Tibial nerve (tissue), 4 donors: ENCODE results near the gene BAIAP2. TPM values are rescaled to one million over a fixed set of nuclear protein-coding genes. Genes with fewer than 3 reads are reported as not detected.
A peak's percentile ranks its signal among the peaks of the same experiment; 100 is the strongest.

Experiments used
- DNase-seq, 2 donors: peaks; one replicate each; pipeline ENCODE4 v3.0.0-alpha.2; 2019; ENCODE audit warnings: low spot score in 2 of 2
- H3K27ac ChIP-seq, 4 donors: fragments of 200-600 bp; sonication (generic) in 3 of 4; one replicate each; pipeline ENCODE4 v1.5.1; 2017 to 2019; ENCODE audit warnings: mild to moderate bottlenecking in 1 of 4
- H3K27me3 ChIP-seq, 2 donors: fragments of 200-600 bp; sonication (generic) in 1 of 2; one replicate each; pipeline versions ENCODE4 v1.5.1 to v1.6.0; 2017 to 2019
- H3K36me3 ChIP-seq, 3 donors: fragments of 200-600 bp; sonication (generic); one replicate each; pipeline ENCODE4 v1.5.1; 2018 to 2019
- H3K4me1 ChIP-seq, 4 donors: fragments of 200-600 bp; sonication (generic) in 3 of 4; one replicate each; pipeline ENCODE4 v1.5.1; 2017 to 2019
- H3K4me3 ChIP-seq, 4 donors: fragments of 200-600 bp; sonication (generic) in 3 of 4; one replicate each; pipeline ENCODE4 v1.5.1; 2017 to 2019; ENCODE audit warnings: mild to moderate bottlenecking in 1 of 4, moderate library complexity in 1 of 4
- H3K9me3 ChIP-seq, 4 donors: fragments of 200-600 bp; sonication (generic) in 3 of 4; one replicate each; pipeline ENCODE4 v1.5.1; 2017 to 2019
- CTCF ChIP-seq, 5 experiments: fragments of 200-600 bp in 3 of 5; fragments of 450-650 bp in 2 of 5; sonication (generic) in 3 of 5; IDR thresholded peaks; one replicate each; pipeline ENCODE4 v1.5.1; 2016 to 2019; ENCODE audit warnings: antibody characterized with exemption in 5 of 5, mild to moderate bottlenecking in 3 of 5, moderate library complexity in 2 of 5
- EP300 ChIP-seq, 2 donors: sonication (generic); formaldehyde crosslinking; IDR thresholded peaks; one replicate each; pipeline ENCODE4 v1.6.1; 2017; ENCODE audit warnings: antibody characterized with exemption in 2 of 2, mild to moderate bottlenecking in 1 of 2
- POLR2A ChIP-seq, 2 donors: fragments of 450-650 bp; IDR thresholded peaks; one replicate each; pipeline ENCODE4 v1.6.1; 2017; ENCODE audit warnings: antibody characterized with exemption in 2 of 2, mild to moderate bottlenecking in 2 of 2, moderate library complexity in 2 of 2
- WGBS, 2 donors: methylation state at CpG; one replicate each; pipeline ENCODE4 v1.1.5; 2018; 5-methylcytosine and 5-hydroxymethylcytosine counted together
- total RNA-seq, 4 donors: library from RNA; depleted of rRNA; stranded (reverse); fragments of >200 nt; gene quantifications; one replicate each; pipeline ENCODE4 v1.1.0, GENCODE V29; 2016

The BAIAP2 gene
- total RNA-seq, 4 donors from 2014 or later = 49.5 to 81.2 (median 66.9) TPM

- Histone ChIP-seq H3K27ac (no peak overlapping the region), H3K27me3 (no peaks in the 10 kb centered on the region), H3K36me3 (peaks cover 0 to 80% (median 5%) of the 10 kb centered on the region in 3 donors), H3K4me3 (no peak overlapping the region), H3K9me3 (no peaks in the 10 kb centered on the region), H3K4me1 (peaks cover 0 to 26% (median 10%) of the 10 kb centered on the region in 4 donors)
- DNase-seq = no peak
- 84 to 88% methylated on average over 15 to 17 of the region's 17 CpGs for WGBS, 2 donors
- TF ChIP-seq POLR2A (IDR thresholded peaks at IDR 0.05) (no peak), EP300 (IDR thresholded peaks at IDR 0.05) (no peak), CTCF (IDR thresholded peaks at IDR 0.05) (no peak)
Observed at GRCh38 chr17:81102869-81103268, 67.9 kb downstream of the BAIAP2 start.

DNA sequence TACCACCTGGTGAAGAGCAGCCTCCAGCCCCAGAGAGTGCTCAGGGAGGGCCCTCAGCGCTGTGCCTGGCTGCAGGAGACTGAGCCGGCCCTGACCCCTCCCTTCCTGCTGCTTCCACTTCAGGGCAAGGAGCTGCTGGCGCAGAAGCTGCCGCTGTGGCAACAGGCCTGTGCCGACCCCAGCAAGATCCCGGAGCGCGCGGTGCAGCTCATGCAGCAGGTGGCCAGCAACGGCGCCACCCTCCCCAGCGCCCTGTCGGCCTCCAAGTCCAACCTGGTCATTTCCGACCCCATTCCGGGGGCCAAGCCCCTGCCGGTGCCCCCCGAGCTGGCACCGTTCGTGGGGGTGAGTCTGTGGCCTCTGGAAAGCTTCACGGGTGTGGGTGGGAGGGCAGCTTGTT, 68.4 kb downstream of the BAIAP2 start:
- DNase-seq = no peak
- Histone ChIP-seq H3K27ac (no peak overlapping the region), H3K27me3 (no peaks in the 10 kb centered on the region), H3K9me3 (no peaks in the 10 kb centered on the region), H3K4me1 (peaks cover 0 to 21% (median 5%) of the 10 kb centered on the region in 4 donors), H3K36me3 (peaks cover 0 to 85% (median 5%) of the 10 kb centered on the region in 3 donors), H3K4me3 (no peak overlapping the region)
- TF ChIP-seq CTCF (IDR thresholded peaks at IDR 0.05) = no peak
- no peak for TF ChIP-seq POLR2A (IDR thresholded peaks at IDR 0.05)
- TF ChIP-seq EP300 (IDR thresholded peaks at IDR 0.05) = no peak
- WGBS, 2 donors = 88 to 89% methylated on average over 5 to 8 of the region's 20 CpGs

DNA sequence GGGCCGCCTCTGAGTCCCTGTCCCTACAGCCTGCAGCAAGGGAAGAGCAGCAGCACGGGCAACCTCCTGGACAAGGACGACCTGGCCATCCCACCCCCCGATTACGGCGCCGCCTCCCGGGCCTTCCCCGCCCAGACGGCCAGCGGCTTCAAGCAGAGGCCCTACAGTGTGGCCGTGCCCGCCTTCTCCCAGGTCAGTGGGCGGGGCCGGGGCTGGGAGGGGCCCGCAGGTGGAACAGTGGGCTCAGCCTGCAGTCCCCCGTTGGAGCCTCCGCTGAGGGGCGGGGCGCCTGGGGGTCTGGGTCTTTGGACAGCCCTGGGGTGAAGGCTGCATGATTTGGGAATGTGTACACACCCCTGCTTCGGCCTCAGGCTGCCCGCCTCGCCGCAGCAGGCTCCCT, 71.8 kb downstream of the BAIAP2 start:
- Histone ChIP-seq H3K4me3 (no peak overlapping the region), H3K9me3 (no peaks in the 10 kb centered on the region), H3K4me1 (peaks cover 0 to 23% (median 3%) of the 10 kb centered on the region in 4 donors), H3K36me3 (peaks cover 0 to 92% (median 5%) of the 10 kb centered on the region in 3 donors), H3K27me3 (no peaks in the 10 kb centered on the region), H3K27ac (peak overlapping the region in 1 of 4 donors; percentile 26)
- no peak for DNase-seq
- 86 to 93% methylated on average over 6 to 12 of the region's 24 CpGs for WGBS, 2 donors
- TF ChIP-seq CTCF (IDR thresholded peaks at IDR 0.05) (no peak), POLR2A (IDR thresholded peaks at IDR 0.05) (no peak), EP300 (IDR thresholded peaks at IDR 0.05) (no peak)

DNA sequence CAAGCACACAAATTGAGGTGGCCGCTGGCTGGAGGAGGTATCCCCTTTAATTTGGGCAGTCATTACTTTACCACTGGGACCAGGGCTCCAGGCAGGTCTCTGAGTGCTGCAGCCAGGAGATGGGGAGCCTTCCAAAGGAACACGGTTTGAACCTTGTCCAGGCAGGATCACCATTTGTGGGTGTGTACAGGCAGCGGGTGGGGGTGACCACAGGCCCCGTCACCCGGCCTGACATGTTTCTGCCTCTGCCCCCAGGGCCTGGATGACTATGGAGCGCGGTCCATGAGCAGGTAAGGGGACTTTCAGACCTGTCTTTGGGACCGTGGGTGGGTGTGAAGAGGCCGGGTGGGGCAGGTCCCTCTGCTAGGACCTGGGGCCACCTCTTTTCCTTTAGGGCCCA, 73.3 kb downstream of the BAIAP2 start:
- Histone ChIP-seq H3K9me3 (no peaks in the 10 kb centered on the region), H3K36me3 (peaks cover 0 to 97% (median 5%) of the 10 kb centered on the region in 3 donors), H3K27me3 (no peaks in the 10 kb centered on the region), H3K27ac (peak overlapping the region in 1 of 4 donors; percentile 93), H3K4me1 (peaks cover 0 to 20% (median 2%) of the 10 kb centered on the region in 4 donors), H3K4me3 (no peak overlapping the region)
- no peak for DNase-seq
- 89 to 92% methylated on average over 9 of the region's 9 CpGs for WGBS, 2 donors
- no peak for TF ChIP-seq CTCF (IDR thresholded peaks at IDR 0.05)
- TF ChIP-seq EP300 (IDR thresholded peaks at IDR 0.05) = no peak
- no peak for TF ChIP-seq POLR2A (IDR thresholded peaks at IDR 0.05)

GRCh38 chr17:81109957-81110356, 75.0 kb downstream of the BAIAP2 start:
- Histone ChIP-seq H3K27ac (peak overlapping the region; percentile 2 to 93 (median 38)), H3K9me3 (no peaks in the 10 kb centered on the region), H3K36me3 (peaks cover 0 to 91% (median 5%) of the 10 kb centered on the region in 3 donors), H3K27me3 (no peaks in the 10 kb centered on the region), H3K4me1 (peaks cover 0 to 26% (median 2%) of the 10 kb centered on the region in 4 donors), H3K4me3 (no peak overlapping the region)
- WGBS, 2 donors = 51 to 52% methylated on average over 19 to 22 of the region's 22 CpGs
- TF ChIP-seq CTCF (IDR thresholded peaks at IDR 0.05) = no peak
- peak in 1 of 2 donors; percentile 10 for TF ChIP-seq EP300 (IDR thresholded peaks at IDR 0.05)
- no peak for DNase-seq
